ENCODE measurements around the gene SRSF11. TPM values are rescaled to one million over a fixed set of nuclear protein-coding genes. Genes with fewer than 3 reads are reported as not detected.

Gene SRSF11
- total RNA-seq, 4 donors from 2014 or later, result 42.4 to 135 (median 52.2) TPM

DNA sequence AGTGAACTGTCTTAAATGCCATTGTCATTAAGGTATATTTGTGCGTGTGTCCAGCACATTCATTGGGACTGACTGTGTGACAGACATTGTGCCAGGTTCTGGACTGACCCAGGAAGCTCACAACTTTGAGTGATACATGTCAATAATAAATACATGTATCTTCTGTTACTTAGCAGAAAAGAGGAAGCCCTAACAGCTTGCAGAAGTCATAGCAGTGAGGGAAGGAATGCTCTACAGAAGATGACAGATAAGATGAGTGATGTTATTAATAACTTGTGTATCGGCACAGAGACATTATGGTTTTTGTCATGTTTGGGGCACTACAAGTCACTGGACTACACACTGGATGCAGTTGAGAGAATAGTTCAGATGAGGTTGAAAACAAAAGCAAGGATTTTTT lies 1.2 kb upstream of the SRSF11 start:
- H3K27me3 ChIP-seq, result no peaks in the 10 kb centered on the region
- TF ChIP-seq, protein P1, sequence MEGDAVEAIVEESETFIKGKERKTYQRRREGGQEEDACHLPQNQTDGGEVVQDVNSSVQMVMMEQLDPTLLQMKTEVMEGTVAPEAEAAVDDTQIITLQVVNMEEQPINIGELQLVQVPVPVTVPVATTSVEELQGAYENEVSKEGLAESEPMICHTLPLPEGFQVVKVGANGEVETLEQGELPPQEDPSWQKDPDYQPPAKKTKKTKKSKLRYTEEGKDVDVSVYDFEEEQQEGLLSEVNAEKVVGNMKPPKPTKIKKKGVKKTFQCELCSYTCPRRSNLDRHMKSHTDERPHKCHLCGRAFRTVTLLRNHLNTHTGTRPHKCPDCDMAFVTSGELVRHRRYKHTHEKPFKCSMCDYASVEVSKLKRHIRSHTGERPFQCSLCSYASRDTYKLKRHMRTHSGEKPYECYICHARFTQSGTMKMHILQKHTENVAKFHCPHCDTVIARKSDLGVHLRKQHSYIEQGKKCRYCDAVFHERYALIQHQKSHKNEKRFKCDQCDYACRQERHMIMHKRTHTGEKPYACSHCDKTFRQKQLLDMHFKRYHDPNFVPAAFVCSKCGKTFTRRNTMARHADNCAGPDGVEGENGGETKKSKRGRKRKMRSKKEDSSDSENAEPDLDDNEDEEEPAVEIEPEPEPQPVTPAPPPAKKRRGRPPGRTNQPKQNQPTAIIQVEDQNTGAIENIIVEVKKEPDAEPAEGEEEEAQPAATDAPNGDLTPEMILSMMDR (IDR thresholded peaks at IDR 0.05 in 4 of 5, conservative IDR thresholded peaks at IDR 0.05 in 1 of 5), result no peak
- no peak for TF ChIP-seq POLR2A (IDR thresholded peaks at IDR 0.05)
- H3K4me1 ChIP-seq, result peaks cover 37 to 41% of the 10 kb centered on the region in 2 donors
- peak overlapping the region in 3 of 4 donors; percentile 92 to 99 (median 98) for H3K27ac ChIP-seq
- ATAC-seq, result no peak
- H3K4me3 ChIP-seq, result no peak overlapping the region
- H3K36me3 ChIP-seq, result no peaks in the 10 kb centered on the region
- DNase-seq, result no peak
- H3K9me3 ChIP-seq, result no peaks in the 10 kb centered on the region
- intact Hi-C loops (cut with DNase I; ENCODE audit: low total_unique reads) (loop anchor here (5.0 kb wide), 1 partner anchor 132 kb away; the partner anchor contains the start of gene ANKRD13C), in situ Hi-C loops (cut with MboI; ENCODE audit: low sequenced_read_pairs in 4 of 4) (no loop called here)

DNA sequence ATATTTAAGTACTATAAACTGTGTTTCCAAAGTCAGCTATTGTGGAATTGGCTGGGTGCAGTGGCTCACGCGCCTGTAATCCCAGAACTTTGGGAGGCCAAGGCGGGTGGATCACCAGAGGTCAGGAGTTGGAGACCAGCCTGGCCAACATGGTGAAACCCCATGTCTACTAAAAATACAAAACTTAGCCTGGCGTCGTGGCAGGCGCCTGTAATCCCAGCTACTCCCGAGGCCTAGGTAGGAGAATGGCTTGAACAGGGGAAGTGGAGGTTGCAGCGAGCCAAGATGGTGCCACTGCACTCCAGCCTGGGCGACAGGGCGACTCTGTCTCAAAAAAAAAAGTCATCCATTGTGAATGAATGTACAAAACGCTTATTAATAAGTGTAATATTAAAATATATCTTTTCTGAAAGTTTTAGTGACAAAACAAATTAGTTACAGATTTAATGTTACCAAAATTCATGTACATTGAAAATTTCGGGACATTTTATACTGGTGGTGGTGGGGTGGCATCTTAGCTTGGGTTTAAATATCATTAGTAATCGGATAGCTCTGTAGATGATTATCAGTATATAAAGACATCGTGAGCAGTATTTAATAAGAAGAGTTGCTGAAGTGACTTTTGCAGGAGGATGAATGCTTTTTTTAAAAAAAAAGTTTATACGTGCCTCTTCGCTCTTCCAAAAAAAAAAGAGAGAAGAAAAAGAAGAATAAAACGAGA lies 503 bp upstream of the SRSF11 start:
- Histone ChIP-seq H3K4me1 (peaks cover 39 to 47% of the 10 kb centered on the region in 2 donors), H3K4me3 (peak overlapping the region; percentile 68 to 97 (median 82)), H3K36me3 (no peaks in the 10 kb centered on the region), H3K27ac (peak overlapping the region; percentile 92 to 99 (median 96)), H3K27me3 (no peaks in the 10 kb centered on the region), H3K9me3 (no peaks in the 10 kb centered on the region)
- in situ Hi-C loops (cut with MboI; ENCODE audit: low sequenced_read_pairs in 4 of 4), result no loop called here
- intact Hi-C loops (cut with DNase I; ENCODE audit: low total_unique reads), result loop anchor here (1.0 to 5.0 kb wide), 3 partner anchors 15 to 191 kb away; partner anchors contain the start of genes ANKRD13C, CTH and LRRC40
- ATAC-seq, result no peak
- peak in 1 of 2 donors; percentile 15 for DNase-seq
- TF ChIP-seq POLR2A (IDR thresholded peaks at IDR 0.05), result no peak
- TF ChIP-seq, protein P1 (IDR thresholded peaks at IDR 0.05 in 4 of 5, conservative IDR thresholded peaks at IDR 0.05 in 1 of 5), result no peak

DNA sequence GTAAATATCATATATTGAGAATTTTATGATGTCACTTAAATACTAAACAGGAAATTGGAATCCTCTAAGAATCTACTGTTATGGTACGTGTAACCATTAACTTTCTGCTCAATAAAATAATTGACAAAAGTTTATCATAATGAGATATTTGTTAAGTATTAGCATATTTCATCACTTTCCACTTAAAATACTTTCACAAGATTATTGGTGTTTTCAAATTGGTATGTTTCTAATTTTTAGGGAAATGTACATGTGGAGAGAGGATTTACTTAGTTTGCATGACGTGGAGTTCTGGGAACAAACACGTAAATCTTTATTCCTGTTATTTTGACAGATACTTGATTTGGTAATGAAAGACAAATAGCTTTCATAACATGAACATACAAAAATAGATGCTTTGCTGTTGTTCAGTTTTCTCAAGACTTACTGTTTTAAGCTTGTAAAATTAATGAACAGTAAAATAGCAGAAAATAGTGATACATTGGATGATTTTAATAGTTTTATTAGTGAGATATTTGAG lies 1.6 kb downstream of the SRSF11 start:
- DNase-seq (no peak), ATAC-seq (no peak)
- peak overlapping the region; percentile 68 to 97 (median 82) for H3K4me3 ChIP-seq
- no peaks in the 10 kb centered on the region for H3K36me3 ChIP-seq
- in situ Hi-C loops (cut with MboI; ENCODE audit: low sequenced_read_pairs in 4 of 4) (no loop called here), intact Hi-C loops (cut with DNase I; ENCODE audit: low total_unique reads) (loop anchor here (1.0 to 5.0 kb wide), 2 partner anchors 89 to 130 kb away; partner anchors contain the start of gene ANKRD13C)
- H3K4me1 ChIP-seq, result peaks cover 52 to 67% of the 10 kb centered on the region in 2 donors
- peak overlapping the region; percentile 92 to 99 (median 96) for H3K27ac ChIP-seq
- TF ChIP-seq, protein P1 (IDR thresholded peaks at IDR 0.05 in 4 of 5, conservative IDR thresholded peaks at IDR 0.05 in 1 of 5), result no peak
- H3K9me3 ChIP-seq, result no peaks in the 10 kb centered on the region
- no peaks in the 10 kb centered on the region for H3K27me3 ChIP-seq

DNA sequence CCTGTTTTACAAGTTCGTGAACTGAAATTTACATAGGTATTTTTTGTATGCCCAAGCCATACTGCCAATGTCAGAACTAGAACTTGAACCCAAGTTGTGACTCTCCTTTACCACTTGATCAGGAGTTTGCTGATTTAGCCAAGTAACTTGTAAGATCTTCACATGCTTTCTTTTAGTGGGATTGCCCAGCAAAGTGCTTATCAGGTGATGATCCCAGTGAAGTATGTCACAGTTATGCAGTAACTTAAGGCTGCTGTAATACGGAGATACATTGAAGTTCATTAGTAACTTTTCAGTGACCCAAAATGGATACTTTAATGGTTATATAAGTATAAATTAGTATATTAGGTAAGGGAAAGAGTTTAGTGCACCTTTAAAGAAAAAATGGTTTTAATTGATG lies 3.8 kb downstream of the SRSF11 start:
- TF ChIP-seq, protein P1 (IDR thresholded peaks at IDR 0.05 in 4 of 5, conservative IDR thresholded peaks at IDR 0.05 in 1 of 5), result no peak
- TF ChIP-seq POLR2A (IDR thresholded peaks at IDR 0.05), result no peak
- DNase-seq (no peak), ATAC-seq (no peak)
- intact Hi-C loops (cut with DNase I; ENCODE audit: low total_unique reads) (loop anchor here (5.0 kb wide), 1 partner anchor 127 kb away; the partner anchor contains the start of gene ANKRD13C), in situ Hi-C loops (cut with MboI; ENCODE audit: low sequenced_read_pairs in 4 of 4) (loop anchor here in 2 of 4 donors (25.0 kb wide), 1 partner anchor 837 kb away; no protein-coding TSS in a partner anchor)
- Histone ChIP-seq H3K4me1 (peaks cover 53 to 72% of the 10 kb centered on the region in 2 donors), H3K27ac (peak overlapping the region in 2 of 4 donors; percentile 8 to 98), H3K4me3 (no peak overlapping the region), H3K36me3 (peaks cover 0 to 17% of the 10 kb centered on the region in 2 donors), H3K9me3 (no peaks in the 10 kb centered on the region), H3K27me3 (no peaks in the 10 kb centered on the region)
